Stimulated activated CD4-positive, alpha-beta T cell treated with anti-CD3 and anti-CD28 coated beads, TNF-alpha, amount 100 ng/mL, for 1 hour (primary cell): ENCODE data around the gene MAPK9.
"Not testable (repeated sequence)": the region's sequence is repeated elsewhere in the genome, so short reads cannot be mapped to it uniquely, and the experiment has no call there.

Experiments used
- DNase-seq, 3 donors: peaks; one replicate each; pipeline ENCODE4 v3.0.0-alpha.2; 2020; ENCODE audit warnings: low read depth in 3 of 3, low spot score in 1 of 3

The MAPK9 gene

GRCh38 chr5:180238631-180239030 lies 53.3 kb downstream of the MAPK9 start:
- DNase-seq, result no peak

DNA sequence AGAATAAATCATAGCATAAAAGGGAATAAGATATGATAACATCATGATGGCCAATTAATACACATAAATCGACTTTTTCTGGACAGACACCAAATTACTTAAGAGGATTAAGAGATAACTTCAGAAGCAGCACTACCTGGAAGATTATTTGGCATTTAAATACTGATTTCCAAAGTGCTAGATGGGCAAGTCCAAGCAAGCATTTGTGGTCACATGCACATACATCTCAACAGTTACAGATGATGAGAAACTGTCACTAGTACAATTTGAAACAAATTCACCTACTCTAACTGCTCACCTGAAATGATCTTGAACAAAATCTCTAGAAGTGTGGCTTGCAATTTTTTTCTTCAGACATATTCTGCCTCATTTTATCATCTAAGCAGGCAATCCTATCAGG lies 56.0 kb downstream of the MAPK9 start:
- DNase-seq, result no peak

DNA sequence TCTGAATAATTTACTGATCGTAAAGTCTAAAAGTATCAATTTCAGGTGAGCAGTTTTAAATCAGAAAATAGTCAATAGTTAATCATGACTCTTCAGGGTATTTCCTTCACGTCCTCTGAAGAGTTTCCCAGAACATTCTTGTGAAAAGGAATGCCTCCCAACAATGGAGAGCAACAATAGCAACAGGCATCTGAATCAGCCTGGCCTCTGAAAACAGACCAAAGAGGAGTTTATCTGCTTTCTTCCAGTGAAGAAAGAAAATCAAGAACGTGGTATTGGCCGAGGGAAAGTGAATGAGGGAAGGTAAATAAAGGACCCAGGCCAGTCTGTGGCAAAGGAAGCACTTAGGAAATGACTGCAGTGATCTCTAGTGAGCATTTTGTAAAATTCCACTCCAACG lies 56.8 kb downstream of the MAPK9 start:
- DNase-seq, result no peak

GRCh38 chr5:180234271-180234670 lies 57.6 kb downstream of the MAPK9 start:
- no peak for DNase-seq

- no peak for DNase-seq
These were observed 58.2 kb downstream of the MAPK9 start for GRCh38 chr5:180233729-180234128.

GRCh38 chr5:180230017-180230416 lies 61.9 kb downstream of the MAPK9 start:
- no peak for DNase-seq

DNA sequence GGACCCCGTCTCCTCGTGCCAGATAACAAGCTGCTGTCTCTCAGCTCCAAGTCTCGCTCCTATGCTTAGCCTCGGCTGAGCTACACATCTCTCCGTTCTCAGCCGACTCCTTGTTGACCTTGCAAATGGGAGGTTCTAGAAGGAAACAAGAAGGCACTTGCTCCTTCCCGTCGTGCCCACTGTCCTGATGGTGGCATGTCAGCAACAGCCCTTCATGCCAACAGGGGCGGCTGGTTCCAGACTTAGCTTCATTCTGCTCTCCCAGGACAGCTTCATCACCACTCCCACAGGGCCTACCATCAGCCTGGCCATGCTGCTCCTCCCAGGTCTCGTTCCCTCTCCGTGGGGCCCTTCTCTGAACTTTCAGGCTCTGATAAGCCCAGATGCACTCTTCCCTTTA lies 69.8 kb downstream of the MAPK9 start:
- no peak for DNase-seq

DNA sequence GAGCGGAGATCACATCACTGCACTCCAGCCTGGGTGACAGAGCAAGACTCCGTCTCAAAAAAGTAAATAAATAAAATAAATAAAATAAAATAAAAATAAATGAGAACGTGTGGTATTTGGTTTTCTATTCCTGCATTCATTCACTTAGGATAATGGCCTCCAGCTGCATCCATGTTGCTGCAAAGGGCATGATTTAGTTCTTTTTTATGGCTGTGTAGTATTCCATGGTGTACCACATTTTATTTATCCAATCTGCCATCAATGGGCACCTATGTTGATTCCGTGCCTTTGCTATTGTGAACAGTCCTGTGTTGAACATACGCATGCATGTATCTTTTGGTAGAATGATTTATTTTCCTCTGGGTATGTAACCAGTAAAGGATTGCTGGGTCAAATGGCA lies 74.1 kb downstream of the MAPK9 start:
- no peak for DNase-seq

DNA sequence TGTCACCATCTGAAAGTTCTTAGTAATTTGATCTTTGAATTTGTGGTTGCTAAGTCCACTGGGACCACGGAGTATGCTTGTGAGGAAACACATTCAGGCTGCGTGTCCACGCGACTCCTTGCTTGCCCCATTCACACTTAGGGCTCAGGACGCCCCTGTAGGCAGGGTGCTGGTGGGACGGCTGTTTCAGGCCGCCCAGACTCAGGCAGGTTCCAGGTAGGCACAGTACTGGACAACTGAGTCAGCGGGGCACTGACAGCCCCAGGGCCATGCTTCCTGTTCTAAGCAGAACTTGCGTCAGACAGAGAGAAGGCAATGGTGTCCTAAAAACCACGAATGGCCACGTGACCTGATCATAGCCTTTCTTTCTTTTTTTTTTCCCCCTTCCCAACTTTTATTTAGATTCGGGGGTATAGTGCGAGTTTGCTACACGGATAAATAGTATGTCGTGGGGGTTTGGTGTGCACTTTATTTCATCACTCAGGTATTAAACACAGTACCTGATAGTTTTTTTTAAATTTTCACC lies 75.2 kb downstream of the MAPK9 start:
- no peak for DNase-seq

DNA sequence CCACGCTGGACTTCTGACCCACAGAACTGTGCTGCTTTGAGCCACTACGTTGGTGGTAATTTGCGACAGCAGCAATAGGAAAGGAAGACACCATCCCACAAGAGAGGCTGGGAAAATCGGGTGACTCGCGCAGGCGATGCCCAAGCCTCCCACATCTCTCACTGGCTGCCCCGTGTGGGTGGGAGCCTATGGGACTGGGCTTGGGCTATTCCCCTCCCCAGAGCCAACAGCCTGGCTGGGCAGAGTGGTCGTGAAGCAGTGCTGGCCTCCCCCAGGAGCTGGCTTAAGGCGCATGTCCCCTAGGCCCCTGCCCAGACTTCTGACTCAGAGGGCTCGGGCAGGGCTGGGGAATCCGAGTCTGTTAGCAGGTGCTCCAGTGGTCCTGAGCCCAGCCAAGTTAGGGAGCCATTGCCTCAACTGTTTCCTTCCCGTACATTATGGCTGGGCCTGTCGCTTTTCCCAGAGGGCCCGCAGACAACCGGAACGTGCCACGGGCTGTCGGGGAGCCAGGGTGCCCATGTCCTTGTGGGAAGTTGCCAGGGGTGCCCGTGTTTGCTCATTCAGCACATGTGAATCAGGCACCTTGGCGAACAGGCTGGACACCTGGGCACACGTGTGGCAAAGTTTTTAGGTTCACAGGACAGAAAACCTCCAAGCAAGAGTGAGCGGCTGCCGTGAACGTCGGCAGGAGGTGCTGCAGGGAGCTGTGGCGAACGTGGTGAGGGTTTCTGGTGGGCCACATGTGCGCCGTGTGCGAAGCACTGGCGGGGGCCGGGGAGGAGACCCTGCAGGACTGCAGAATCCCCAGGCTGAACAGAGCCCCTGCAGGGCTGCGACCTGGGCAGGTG lies 75.9 kb downstream of the MAPK9 start:
- no peak for DNase-seq

DNA sequence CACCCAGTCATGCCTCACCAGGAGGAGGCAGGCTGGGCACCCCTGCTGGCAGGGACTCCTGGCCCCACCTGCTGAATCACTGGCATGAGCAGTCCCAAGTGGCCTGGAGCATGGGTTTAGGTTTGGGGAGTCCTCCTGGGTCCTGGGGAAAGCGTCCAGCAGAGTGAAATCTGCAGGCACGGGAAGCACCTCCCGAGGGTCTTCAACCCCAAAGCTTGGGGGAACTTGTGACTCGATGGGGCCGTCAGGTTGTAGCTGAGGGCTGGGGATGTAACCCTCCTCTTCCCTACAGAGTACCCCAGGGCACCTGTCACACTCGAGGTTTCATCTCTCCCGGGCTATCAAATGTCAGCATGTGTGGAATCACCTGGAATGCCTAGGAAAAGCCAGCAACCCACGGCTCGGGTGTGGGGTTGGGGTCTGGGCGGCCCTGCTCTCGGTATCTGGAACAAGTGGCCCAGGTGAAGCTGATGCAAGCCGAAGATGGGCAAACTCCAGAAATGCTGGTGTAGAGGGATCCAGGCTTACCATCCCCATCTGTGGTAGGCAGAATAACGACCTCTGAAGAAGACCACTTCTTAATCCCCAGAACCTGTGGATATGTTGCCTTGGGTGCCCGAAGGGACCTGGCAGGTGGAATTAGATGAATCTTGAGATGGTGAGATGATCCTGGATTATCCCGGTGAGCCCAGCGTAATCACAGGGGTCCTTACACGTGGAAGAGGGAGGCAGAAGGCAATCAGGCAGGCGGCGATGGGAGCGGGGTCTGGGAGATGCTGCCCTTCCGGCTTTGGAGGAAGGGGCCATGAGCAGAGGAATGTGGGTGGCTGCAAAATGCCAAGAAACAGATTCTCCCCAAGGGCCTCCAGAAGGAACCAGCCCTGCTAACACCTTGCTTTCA lies 76.8 kb downstream of the MAPK9 start:
- no peak for DNase-seq

- DNase-seq, result no peak
These were observed 78.2 kb downstream of the MAPK9 start for GRCh38 chr5:180213657-180214207.

- DNase-seq, result no peak
These were observed 78.7 kb downstream of the MAPK9 start for GRCh38 chr5:180213256-180213600.

GRCh38 chr5:180212363-180213255 lies 79.3 kb downstream of the MAPK9 start:
- no peak for DNase-seq

DNA sequence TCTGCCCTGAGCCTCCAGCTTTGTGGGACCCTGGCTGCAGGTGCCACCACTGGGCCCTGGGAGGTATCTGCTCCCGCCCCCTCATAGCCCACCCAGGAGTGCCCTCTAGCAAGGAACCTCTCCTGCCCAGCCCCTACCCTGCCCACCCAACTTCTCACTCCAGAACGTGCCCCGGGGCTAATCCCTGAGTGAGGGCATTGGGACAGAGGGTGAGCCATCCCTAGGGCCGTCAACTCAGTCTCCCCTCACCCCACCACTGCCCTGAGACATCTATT lies 80.2 kb downstream of the MAPK9 start:
- DNase-seq, result no peak

DNA sequence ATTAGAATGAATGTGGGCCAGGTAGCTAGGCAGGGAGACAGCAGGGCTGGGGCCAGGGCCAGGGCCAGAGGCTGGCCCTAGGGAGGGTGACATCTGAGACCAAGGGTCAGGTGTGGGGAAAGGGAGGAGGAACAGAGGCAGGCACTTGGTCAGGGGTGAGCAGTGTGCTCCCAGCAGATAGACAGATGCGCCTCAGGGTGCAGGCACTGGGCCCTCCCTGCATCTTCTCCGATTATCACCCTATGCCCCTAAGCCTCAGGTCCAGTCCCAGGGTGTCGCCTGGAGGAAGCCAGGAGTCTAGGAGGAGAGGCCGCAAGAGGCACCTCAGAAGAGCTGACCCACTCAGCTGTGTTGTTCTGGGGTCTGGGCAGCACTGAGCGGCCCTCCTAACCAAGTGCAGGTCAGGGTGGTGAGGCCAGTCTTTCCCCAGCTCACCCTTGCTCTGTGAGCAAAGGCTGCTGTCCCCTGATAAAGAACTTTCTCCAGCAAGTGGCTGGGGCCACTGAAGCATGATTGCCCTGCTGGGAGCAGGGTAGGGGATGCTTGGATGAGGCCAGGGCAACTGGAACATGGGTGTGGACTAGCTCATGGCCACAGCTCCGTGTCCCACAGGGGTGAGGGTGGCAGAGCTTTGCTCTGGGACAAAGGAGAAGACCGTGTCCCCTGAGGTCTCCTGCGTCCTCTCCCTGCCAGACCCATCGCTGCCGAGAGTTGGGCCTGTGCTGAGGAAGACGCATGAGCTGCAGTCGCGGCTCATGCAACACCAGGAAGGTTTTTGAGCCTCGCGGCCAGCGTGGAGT lies 80.7 kb downstream of the MAPK9 start:
- DNase-seq, result no peak

- not testable (repeated sequence) for DNase-seq
These were observed 81.8 kb downstream of the MAPK9 start for GRCh38 chr5:180210077-180210476.

DNA sequence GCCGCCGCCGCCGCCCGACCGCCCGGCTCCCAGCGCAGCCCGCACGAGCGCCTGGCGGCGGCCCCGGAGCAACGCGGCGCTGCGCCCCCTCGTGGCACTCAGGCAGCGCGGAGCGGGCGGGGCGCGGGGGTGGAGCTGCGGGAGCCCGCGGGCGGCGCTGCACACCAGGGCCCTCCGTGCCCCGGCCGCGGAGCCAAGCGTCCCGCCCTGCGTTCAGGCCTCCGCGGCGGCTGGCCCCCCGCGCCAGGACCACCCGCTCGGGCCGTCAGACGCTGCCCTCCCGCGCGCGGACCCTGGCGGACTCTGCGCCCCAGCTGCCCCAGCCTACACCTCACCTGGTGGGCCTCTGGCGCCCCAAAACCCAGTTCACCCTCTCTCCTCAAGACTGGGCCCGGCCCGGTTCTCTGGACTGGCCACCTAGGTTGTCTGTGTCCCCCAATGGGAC lies 82.7 kb downstream of the MAPK9 start, which contains the start of gene RASGEF1C:
Gene RASGEF1C, minus strand, starts transcription at position 75 of the 445 bp plus-strand sequence. CDS start 71,159 bp downstream, outside the sequence.
- peak in 2 of 3 donors; percentile 5 to 57 for DNase-seq

GRCh38 chr5:180208435-180209081 lies 83.3 kb downstream of the MAPK9 start:
- DNase-seq, result peak in 1 of 3 donors; percentile 0
